HG03469 (cell line): Measurements from ENCODE around the gene PSMD10.

ENCODE experiments used
- ATAC-seq: cut with Tn5 transposase; IDR thresholded peaks from one replicate; pipeline ENCODE4 v1.9.1; 2021; ENCODE audit warnings: mild to moderate bottlenecking, moderate library complexity, moderate number of reproducible peaks; ENCODE audit not compliant: unreplicated experiment

PSMD10 gene

GRCh38 chrX:108081110-108081509 is 10.2 kb downstream of the PSMD10 start:
- no peak for ATAC-seq

GRCh38 chrX:108072746-108073145 is 18.6 kb downstream of the PSMD10 start:
- ATAC-seq, result no peak

- no peak for ATAC-seq
Measured at GRCh38 chrX:108071578-108071977, 19.8 kb downstream of the PSMD10 start.

- no peak for ATAC-seq
Measured at GRCh38 chrX:108070891-108071290, 20.5 kb downstream of the PSMD10 start.

- no peak for ATAC-seq
Measured at GRCh38 chrX:108068121-108068520, 23.2 kb downstream of the PSMD10 start.

GRCh38 chrX:108064613-108065012 is 26.7 kb downstream of the PSMD10 start:
- ATAC-seq, result peak; percentile 36

- no peak for ATAC-seq
Measured at GRCh38 chrX:108064001-108064400, 27.3 kb downstream of the PSMD10 start.

- ATAC-seq, result no peak
Measured at GRCh38 chrX:108059801-108060200, 31.5 kb downstream of the PSMD10 start.

GRCh38 chrX:108055546-108055945 is 35.8 kb downstream of the PSMD10 start:
- ATAC-seq, result no peak

GRCh38 chrX:108053218-108053617 is 38.1 kb downstream of the PSMD10 start:
- no peak for ATAC-seq

- ATAC-seq, result no peak
Measured at GRCh38 chrX:108049649-108050048, 41.7 kb downstream of the PSMD10 start.

GRCh38 chrX:108044554-108045256 is 46.6 kb downstream of the PSMD10 start, which contains the start of gene VSIG1:
Gene VSIG1 (plus strand): TSS chrX:108045065. CDS start chrX:108045131, 66 bp downstream.
- no peak for ATAC-seq

GRCh38 chrX:108036298-108036973 is 54.9 kb downstream of the PSMD10 start:
- ATAC-seq, result no peak

- no peak for ATAC-seq
Measured at GRCh38 chrX:108034725-108035124, 56.6 kb downstream of the PSMD10 start.
